ENCODE data around the gene DGKD. TPM values are rescaled to one million over a fixed set of nuclear protein-coding genes. Genes with fewer than 3 reads are reported as not detected.

DGKD gene
- total RNA-seq, 1 donor from 2014 or later = 49.5 TPM

DNA sequence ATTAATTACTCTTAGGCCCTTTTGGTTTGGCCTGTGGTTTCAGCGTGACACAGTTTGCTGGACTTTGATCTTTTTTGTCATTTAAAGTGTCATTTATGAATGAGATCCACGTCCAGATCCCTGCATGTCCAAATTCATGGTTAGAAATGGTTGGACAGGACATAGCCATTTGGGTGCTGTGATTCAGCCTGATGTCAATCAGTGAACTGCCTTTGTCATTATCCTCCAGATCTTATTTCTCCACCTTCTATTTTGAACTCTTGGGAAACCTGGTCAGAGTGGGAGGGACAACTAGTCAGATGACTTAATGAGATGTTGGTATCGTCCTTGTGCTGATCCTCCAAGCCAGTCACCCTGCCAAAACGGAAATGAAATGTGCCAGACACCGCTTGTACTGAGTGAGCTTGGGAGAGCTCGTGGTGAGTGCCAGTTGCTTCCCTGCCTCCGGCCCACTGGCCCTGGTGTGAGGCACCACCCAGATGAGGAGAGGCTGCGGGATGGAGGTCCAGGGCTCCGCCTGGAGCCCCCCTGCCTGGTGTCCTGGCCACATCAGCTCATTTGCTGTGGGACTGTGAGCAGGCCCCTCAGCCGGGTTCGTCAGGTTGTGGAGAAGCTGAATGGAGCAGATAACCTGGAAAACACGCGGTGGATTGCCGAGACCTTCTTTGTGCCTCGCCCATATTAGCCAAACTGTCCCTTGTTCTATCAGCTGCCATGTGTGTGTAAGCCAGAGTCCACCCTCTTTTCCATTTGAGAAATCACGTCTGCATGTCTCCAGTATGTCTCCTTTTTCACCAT lies 70.1 kb downstream of the DGKD start:
- H3K4me3 Mint-ChIP-seq (ENCODE audit: low read depth) = no peak overlapping the region
- TF ChIP-seq, protein P1, sequence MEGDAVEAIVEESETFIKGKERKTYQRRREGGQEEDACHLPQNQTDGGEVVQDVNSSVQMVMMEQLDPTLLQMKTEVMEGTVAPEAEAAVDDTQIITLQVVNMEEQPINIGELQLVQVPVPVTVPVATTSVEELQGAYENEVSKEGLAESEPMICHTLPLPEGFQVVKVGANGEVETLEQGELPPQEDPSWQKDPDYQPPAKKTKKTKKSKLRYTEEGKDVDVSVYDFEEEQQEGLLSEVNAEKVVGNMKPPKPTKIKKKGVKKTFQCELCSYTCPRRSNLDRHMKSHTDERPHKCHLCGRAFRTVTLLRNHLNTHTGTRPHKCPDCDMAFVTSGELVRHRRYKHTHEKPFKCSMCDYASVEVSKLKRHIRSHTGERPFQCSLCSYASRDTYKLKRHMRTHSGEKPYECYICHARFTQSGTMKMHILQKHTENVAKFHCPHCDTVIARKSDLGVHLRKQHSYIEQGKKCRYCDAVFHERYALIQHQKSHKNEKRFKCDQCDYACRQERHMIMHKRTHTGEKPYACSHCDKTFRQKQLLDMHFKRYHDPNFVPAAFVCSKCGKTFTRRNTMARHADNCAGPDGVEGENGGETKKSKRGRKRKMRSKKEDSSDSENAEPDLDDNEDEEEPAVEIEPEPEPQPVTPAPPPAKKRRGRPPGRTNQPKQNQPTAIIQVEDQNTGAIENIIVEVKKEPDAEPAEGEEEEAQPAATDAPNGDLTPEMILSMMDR (IDR thresholded peaks at IDR 0.05; ENCODE audit: unreplicated experiment) = no peak
- H3K9me3 Mint-ChIP-seq (ENCODE audit: low read depth) = no peaks in the 10 kb centered on the region
- no peak for DNase-seq (ENCODE audit: low spot score, unreplicated experiment)
- H3K27me3 Mint-ChIP-seq = no peaks in the 10 kb centered on the region
- peaks cover 5% of the 10 kb centered on the region for H3K36me3 Mint-ChIP-seq (ENCODE audit: insufficient read depth)
- H3K27ac Mint-ChIP-seq = no peak overlapping the region
- peaks cover 10% of the 10 kb centered on the region for H3K4me1 Mint-ChIP-seq (ENCODE audit: low read depth)

- Mint-ChIP-seq H3K9me3 (ENCODE audit: low read depth) (no peaks in the 10 kb centered on the region), H3K27ac (no peak overlapping the region), H3K4me1 (ENCODE audit: low read depth) (peaks cover 8% of the 10 kb centered on the region), H3K27me3 (no peaks in the 10 kb centered on the region), H3K4me3 (ENCODE audit: low read depth) (no peak overlapping the region), H3K36me3 (ENCODE audit: insufficient read depth) (peaks cover 6% of the 10 kb centered on the region)
- TF ChIP-seq, protein P1 (IDR thresholded peaks at IDR 0.05; ENCODE audit: unreplicated experiment) = no peak
- no peak for DNase-seq (ENCODE audit: low spot score, unreplicated experiment)
Observed at GRCh38 chr2:233426619-233427342, 72.5 kb downstream of the DGKD start.

DNA sequence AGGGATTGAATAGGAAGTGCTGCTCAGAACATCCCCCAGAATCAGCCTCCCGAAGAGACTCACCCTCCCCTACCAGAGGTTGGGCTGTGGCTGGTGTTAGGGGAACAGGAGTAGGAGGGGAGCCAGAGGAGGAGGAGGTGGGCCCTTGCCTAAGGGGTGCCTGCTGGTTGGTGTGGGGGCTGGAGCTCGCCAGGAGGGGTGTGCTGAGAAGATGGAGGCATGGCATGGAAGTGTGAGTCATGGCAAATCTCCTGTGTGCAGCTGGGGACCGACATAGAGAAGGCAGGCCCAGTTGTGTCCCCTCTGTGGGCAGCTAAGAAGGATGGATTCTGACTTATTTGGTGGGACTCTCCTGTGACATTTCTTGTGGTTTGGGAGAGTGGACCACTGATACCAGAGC lies 73.7 kb downstream of the DGKD start:
- no peak for DNase-seq (ENCODE audit: low spot score, unreplicated experiment)
- peak overlapping the region; percentile 47 for H3K27ac Mint-ChIP-seq
- H3K36me3 Mint-ChIP-seq (ENCODE audit: insufficient read depth) = peaks cover 6% of the 10 kb centered on the region
- TF ChIP-seq, protein P1 (IDR thresholded peaks at IDR 0.05; ENCODE audit: unreplicated experiment) = no peak
- no peak overlapping the region for H3K4me3 Mint-ChIP-seq (ENCODE audit: low read depth)
- no peaks in the 10 kb centered on the region for H3K4me1 Mint-ChIP-seq (ENCODE audit: low read depth)
- no peaks in the 10 kb centered on the region for H3K9me3 Mint-ChIP-seq (ENCODE audit: low read depth)
- no peaks in the 10 kb centered on the region for H3K27me3 Mint-ChIP-seq

GRCh38 chr2:233428438-233428837 lies 74.1 kb downstream of the DGKD start:
- DNase-seq (ENCODE audit: low spot score, unreplicated experiment) = no peak
- H3K27ac Mint-ChIP-seq = no peak overlapping the region
- no peak overlapping the region for H3K4me3 Mint-ChIP-seq (ENCODE audit: low read depth)
- no peaks in the 10 kb centered on the region for H3K27me3 Mint-ChIP-seq
- peaks cover 5% of the 10 kb centered on the region for H3K36me3 Mint-ChIP-seq (ENCODE audit: insufficient read depth)
- H3K4me1 Mint-ChIP-seq (ENCODE audit: low read depth) = no peaks in the 10 kb centered on the region
- H3K9me3 Mint-ChIP-seq (ENCODE audit: low read depth) = no peaks in the 10 kb centered on the region
- TF ChIP-seq, protein P1 (IDR thresholded peaks at IDR 0.05; ENCODE audit: unreplicated experiment) = no peak

DNA sequence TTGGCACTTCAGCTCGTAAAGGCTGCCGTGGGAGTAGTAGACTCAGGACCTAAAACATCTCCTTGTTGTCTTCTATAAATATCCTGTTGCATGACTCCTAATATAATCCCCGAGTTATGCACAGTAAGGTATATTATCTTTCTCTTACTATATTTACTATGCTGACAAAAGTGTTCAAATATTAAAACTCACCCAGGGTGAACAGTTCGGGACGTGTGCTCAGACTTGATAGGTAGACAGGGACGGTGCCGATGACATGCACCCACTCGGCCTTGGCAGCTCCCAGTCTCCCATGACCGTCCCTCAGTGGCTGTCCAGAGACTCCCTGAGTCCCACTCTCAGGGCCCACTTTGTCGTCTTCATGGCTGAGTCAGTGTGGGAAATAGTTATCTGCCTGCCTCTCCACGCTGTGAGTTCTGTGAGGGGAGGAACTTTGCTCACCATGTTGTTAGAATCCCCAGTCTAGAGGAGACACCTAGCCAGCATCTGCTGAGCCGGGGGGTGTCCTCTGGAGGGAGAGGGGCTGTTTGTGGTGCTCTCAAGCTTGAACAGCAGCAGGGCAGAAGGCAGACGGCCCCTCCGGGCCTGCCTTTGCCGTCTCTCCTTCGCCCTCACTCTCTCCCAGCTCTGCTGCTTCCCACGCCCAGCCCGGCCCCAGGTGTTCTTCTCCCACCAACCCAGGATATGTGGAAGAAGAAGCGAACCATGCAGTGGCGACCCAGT lies 75.0 kb downstream of the DGKD start:
- no peaks in the 10 kb centered on the region for H3K27me3 Mint-ChIP-seq

More for the DNA sequence above, 75.0 kb downstream of the DGKD start:
- peaks cover 5% of the 10 kb centered on the region for H3K36me3 Mint-ChIP-seq (ENCODE audit: insufficient read depth)
- H3K4me1 Mint-ChIP-seq (ENCODE audit: low read depth) = no peaks in the 10 kb centered on the region
- H3K4me3 Mint-ChIP-seq (ENCODE audit: low read depth) = no peak overlapping the region
- TF ChIP-seq, protein P1 (IDR thresholded peaks at IDR 0.05; ENCODE audit: unreplicated experiment) = no peak
- DNase-seq (ENCODE audit: low spot score, unreplicated experiment) = no peak
- no peak overlapping the region for H3K27ac Mint-ChIP-seq
- H3K9me3 Mint-ChIP-seq (ENCODE audit: low read depth) = no peaks in the 10 kb centered on the region

All from progenitor cell of endocrine pancreas (in vitro differentiated cells).